ENCODE data around the gene TM2D3.

The TM2D3 gene

GRCh38 chr15:101611580-101612299 is 40.4 kb downstream of the TM2D3 start:
- H3K4me3 ChIP-seq, result no peak overlapping the region
- H3K27ac ChIP-seq, result no peak overlapping the region

- no peak overlapping the region for H3K4me3 ChIP-seq
- H3K27ac ChIP-seq, result no peak overlapping the region
Measured at GRCh38 chr15:101611007-101611406, 41.2 kb downstream of the TM2D3 start.

- no peak overlapping the region for H3K4me3 ChIP-seq
- H3K27ac ChIP-seq, result no peak overlapping the region
Measured at GRCh38 chr15:101610611-101611000, 41.6 kb downstream of the TM2D3 start.

DNA sequence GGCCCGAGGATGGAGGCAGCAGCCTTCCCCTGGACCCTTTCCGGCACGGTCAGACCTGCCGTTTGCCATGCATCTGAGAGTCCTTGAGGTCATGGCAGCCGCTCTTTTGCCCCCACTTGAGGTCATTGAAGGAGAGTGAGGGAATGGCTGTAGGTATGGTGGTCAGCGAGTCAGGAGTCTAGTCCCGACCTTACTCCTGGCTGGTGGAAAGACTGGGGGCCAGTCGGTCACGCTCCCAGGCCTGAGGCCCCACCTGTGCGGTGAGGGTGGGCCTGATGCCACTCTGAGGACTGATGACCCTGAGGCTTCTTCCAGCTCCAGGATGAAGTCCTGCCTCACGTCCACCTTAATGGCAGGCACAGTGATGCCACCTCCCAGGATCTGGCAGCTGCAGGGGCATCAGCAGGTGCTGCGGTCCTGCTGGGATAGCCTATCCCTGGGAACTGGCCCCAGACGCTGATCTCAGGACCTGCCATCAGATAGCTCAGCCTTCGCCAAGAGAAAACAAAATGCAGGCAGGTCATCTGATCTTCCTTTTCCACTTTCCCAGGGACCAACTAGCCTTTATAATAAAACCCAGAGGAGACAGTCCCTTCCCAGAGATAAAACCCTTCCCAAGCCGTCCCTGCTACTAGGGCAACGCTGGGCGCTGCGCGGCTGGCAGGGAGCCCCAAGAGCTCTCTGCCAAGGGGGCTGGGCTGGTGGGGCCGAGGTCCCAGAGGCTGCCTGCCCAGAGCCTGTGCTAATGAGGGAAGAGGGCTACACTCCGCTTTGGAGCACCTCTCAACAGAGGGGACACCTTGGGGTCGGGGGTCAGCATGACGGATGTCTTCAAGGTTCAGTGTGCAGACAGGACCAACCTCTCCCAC is 42.2 kb downstream of the TM2D3 start:
- no peak overlapping the region for H3K4me3 ChIP-seq
- H3K27ac ChIP-seq, result no peak overlapping the region

GRCh38 chr15:101608201-101608600 is 44.0 kb downstream of the TM2D3 start:
- Histone ChIP-seq H3K27ac (no peak overlapping the region), H3K4me3 (no peak overlapping the region)

DNA sequence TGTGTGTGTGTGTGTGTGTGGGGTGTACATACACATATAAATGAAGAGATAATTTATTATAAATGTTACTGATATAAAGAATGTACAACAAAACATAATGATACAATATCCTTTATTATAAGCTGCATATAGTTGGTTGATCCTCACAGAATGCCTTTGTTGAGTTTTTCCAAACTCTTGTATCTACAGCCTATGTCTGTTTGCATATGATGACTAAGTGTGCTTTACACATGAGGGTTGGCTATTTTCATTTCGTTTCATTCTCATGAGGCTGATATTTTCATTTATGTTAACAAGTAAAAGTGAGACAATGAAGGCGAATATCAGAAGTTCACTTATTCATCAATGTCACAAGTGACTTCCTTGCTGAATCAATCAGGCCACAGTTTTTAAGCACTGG is 45.1 kb downstream of the TM2D3 start:
- H3K27ac ChIP-seq, result no peak overlapping the region
- H3K4me3 ChIP-seq, result no peak overlapping the region

- H3K4me3 ChIP-seq, result no peak overlapping the region
- H3K27ac ChIP-seq, result no peak overlapping the region
Measured at GRCh38 chr15:101604124-101604874, 47.9 kb downstream of the TM2D3 start.

GRCh38 chr15:101602801-101603200 is 49.4 kb downstream of the TM2D3 start:
- Histone ChIP-seq H3K4me3 (no peak overlapping the region), H3K27ac (no peak overlapping the region)

- Histone ChIP-seq H3K4me3 (no peak overlapping the region), H3K27ac (no peak overlapping the region)
Measured at GRCh38 chr15:101600035-101600434, 52.1 kb downstream of the TM2D3 start.

- Histone ChIP-seq H3K27ac (no peak overlapping the region), H3K4me3 (no peak overlapping the region)
Measured at GRCh38 chr15:101599091-101599490, 53.1 kb downstream of the TM2D3 start.

GRCh38 chr15:101597360-101597928 is 54.7 kb downstream of the TM2D3 start:
- Histone ChIP-seq H3K27ac (no peak overlapping the region), H3K4me3 (no peak overlapping the region)

DNA sequence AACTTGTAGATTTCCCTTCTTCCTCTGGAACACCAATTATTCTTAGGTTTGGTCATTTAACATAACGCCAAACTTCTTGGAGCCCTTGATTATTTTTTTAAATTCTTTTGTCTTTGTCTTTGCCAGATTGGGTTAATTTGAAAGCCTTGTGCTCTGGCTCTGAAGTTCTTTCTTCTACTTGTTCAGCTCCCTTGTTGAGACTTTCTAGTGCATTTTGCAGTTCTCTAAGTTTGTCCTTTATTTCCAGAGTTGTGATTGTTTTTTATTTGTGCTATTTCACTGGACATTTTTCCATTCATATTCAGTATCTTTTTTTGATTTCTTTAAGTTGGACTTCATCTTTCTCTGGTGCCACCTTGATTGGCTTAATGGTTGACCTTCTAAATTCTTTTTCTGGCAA is 55.5 kb downstream of the TM2D3 start:
- Histone ChIP-seq H3K4me3 (no peak overlapping the region), H3K27ac (no peak overlapping the region)

Measured in skin epidermis (tissue), 12 donors.